ENCODE measurements around the gene RBM33.

Gene RBM33

DNA sequence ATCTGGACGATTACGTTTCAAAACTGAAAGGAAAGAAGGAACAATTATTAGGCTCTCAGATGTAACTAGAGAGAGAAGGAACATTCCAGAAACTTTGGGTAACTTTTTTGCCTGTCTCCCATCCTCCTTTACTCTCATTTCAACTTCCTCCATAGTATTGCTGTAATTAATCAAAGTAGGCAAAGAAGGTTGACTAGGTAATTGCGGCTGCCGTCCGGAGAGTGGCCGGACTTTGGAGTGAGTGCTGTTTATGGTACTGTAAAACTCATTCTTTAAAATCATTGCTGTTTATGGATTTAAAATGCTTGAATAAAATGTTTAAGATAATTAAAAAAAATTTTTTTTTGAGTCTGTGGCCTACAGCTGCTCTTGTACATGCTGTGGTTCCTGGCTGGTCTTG, 56.4 kb downstream of the RBM33 start:
- H3K36me3 ChIP-seq (replicated peaks in 1 of 2; ENCODE audit: control insufficient read depth in 2 of 2, insufficient read depth in 2 of 2, low read length in 2 of 2), result peaks cover 15 to 80% of the 10 kb centered on the region in 2 donors
- H3K9me3 ChIP-seq (replicated peaks in 1 of 2; ENCODE audit: control insufficient read depth in 2 of 2, insufficient read depth in 1 of 2, low read depth in 1 of 2, low read length in 2 of 2), result no peaks in the 10 kb centered on the region
- H2AK5ac ChIP-seq (ENCODE audit: low read depth, low read length), result no peak overlapping the region
- no peak overlapping the region for H3K9ac ChIP-seq (ENCODE audit: low read depth, low read length, poor library complexity)
- H3K18ac ChIP-seq (ENCODE audit: low read length), result no peak overlapping the region
- no peak overlapping the region for H3K23ac ChIP-seq (ENCODE audit: low read depth, low read length, poor library complexity)
- H2BK5ac ChIP-seq (ENCODE audit: low read length), result no peak overlapping the region
- no peak overlapping the region for H3K27ac ChIP-seq (replicated peaks; ENCODE audit: low read length)
- no peaks in the 10 kb centered on the region for H3K27me3 ChIP-seq (ENCODE audit: control insufficient read depth in 3 of 3, insufficient read depth in 3 of 3, low read depth in 1 of 3, low read length in 3 of 3)
- H2BK12ac ChIP-seq (ENCODE audit: low read length), result no peak overlapping the region
- H2BK120ac ChIP-seq (ENCODE audit: low read depth, low read length), result no peak overlapping the region
- H2BK15ac ChIP-seq (ENCODE audit: low read length), result no peak overlapping the region
- no peak overlapping the region for H4K8ac ChIP-seq (ENCODE audit: low read depth, low read length)
- no CpG with 5 or more reads among the region's 6 CpGs for WGBS, 2 donors (ENCODE audit: extremely low coverage in 2 of 2, insufficient read length in 2 of 2, insufficient replicate concordance in 1 of 2)
- H2AFZ ChIP-seq (ENCODE audit: low read length), result no peak overlapping the region
- H3K4me1 ChIP-seq (ENCODE audit: control insufficient read depth in 2 of 2, insufficient read depth in 1 of 2, low read depth in 1 of 2, low read length in 2 of 2), result peaks cover 0 to 3% of the 10 kb centered on the region in 2 donors
- H3K4ac ChIP-seq (ENCODE audit: low read length), result no peak overlapping the region
- H3K14ac ChIP-seq (ENCODE audit: low read length), result no peak overlapping the region
- H4K91ac ChIP-seq (ENCODE audit: low read depth, low read length, poor library complexity), result no peak overlapping the region
- no peaks in the 10 kb centered on the region for H3K79me1 ChIP-seq (ENCODE audit: low read depth, low read length)
- DNase-seq (ENCODE audit: low spot score), result no peak
- H3K4me2 ChIP-seq (ENCODE audit: insufficient read depth, low read length, poor library complexity, severe bottlenecking), result no peak overlapping the region
- no peak overlapping the region for H3K4me3 ChIP-seq (ENCODE audit: low read length in 2 of 2)

DNA sequence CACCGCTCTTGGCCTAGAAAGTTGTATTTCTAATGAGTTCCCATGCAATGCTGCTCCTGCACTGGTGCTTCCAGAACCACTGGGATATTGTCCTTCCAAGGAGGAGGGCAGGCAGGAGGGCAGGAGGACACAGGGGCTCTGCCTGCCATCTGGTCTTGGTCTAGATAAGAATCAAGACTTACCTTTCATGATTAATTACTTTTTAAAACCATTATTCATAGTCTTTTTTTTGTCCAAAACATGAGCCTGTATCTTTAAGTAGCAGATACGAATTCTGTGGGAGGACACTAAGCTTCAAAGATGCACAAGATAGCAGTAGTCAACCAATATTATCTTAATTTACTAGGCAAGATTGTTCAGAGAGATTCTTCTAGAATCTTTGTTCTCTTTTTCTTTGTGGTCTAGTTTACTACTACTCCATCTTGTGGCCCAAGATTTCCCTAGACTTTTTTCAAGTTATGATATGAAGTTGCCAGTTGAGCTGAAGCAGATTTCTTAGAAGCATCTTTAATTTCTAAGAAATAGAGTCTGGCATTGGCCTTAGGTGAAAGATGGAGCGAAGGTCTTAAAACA, 57.6 kb downstream of the RBM33 start:
- Histone ChIP-seq H2BK15ac (ENCODE audit: low read length) (no peak overlapping the region), H2AK5ac (ENCODE audit: low read depth, low read length) (no peak overlapping the region), H2BK12ac (ENCODE audit: low read length) (no peak overlapping the region), H3K14ac (ENCODE audit: low read length) (no peak overlapping the region), H3K4me3 (ENCODE audit: low read length in 2 of 2) (no peak overlapping the region), H3K4me1 (ENCODE audit: control insufficient read depth in 2 of 2, insufficient read depth in 1 of 2, low read depth in 1 of 2, low read length in 2 of 2) (peaks cover 0 to 3% of the 10 kb centered on the region in 2 donors), H3K18ac (ENCODE audit: low read length) (no peak overlapping the region), H3K36me3 (replicated peaks in 1 of 2; ENCODE audit: control insufficient read depth in 2 of 2, insufficient read depth in 2 of 2, low read length in 2 of 2) (peaks cover 19 to 87% of the 10 kb centered on the region in 2 donors), H3K23ac (ENCODE audit: low read depth, low read length, poor library complexity) (no peak overlapping the region), H2BK120ac (ENCODE audit: low read depth, low read length) (no peak overlapping the region), H4K91ac (ENCODE audit: low read depth, low read length, poor library complexity) (no peak overlapping the region), H3K9me3 (replicated peaks in 1 of 2; ENCODE audit: control insufficient read depth in 2 of 2, insufficient read depth in 1 of 2, low read depth in 1 of 2, low read length in 2 of 2) (no peaks in the 10 kb centered on the region), H3K9ac (ENCODE audit: low read depth, low read length, poor library complexity) (no peak overlapping the region), H3K27ac (replicated peaks; ENCODE audit: low read length) (no peak overlapping the region), H4K8ac (ENCODE audit: low read depth, low read length) (no peak overlapping the region), H2AFZ (ENCODE audit: low read length) (no peak overlapping the region), H3K27me3 (ENCODE audit: control insufficient read depth in 3 of 3, insufficient read depth in 3 of 3, low read depth in 1 of 3, low read length in 3 of 3) (no peaks in the 10 kb centered on the region), H3K4me2 (ENCODE audit: insufficient read depth, low read length, poor library complexity, severe bottlenecking) (no peak overlapping the region), H3K4ac (ENCODE audit: low read length) (no peak overlapping the region), H3K79me1 (ENCODE audit: low read depth, low read length) (no peaks in the 10 kb centered on the region), H2BK5ac (ENCODE audit: low read length) (no peak overlapping the region)
- no peak for DNase-seq (ENCODE audit: low spot score)
- no CpG with 5 or more reads among the region's 3 CpGs for WGBS, 2 donors (ENCODE audit: extremely low coverage in 2 of 2, insufficient read length in 2 of 2, insufficient replicate concordance in 1 of 2)

DNA sequence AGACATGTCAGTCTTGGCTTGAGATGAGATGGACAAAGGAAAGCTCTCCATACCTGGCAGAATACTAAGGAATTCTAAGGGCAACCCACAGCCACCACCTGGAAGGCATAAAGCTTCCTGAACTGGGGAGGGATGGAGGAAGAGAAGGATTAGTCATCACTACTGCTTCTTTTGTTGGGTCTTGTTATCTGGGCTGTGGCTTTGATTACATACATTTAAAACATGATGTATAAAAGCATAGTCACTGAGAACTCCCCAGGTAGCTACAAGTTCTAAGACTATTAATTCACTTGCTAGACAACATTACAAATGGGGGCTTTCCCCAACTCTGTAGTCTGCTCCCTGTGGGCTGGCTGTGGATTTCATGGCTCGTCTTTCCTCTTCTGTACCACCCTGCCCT, 58.2 kb downstream of the RBM33 start:
- H3K9ac ChIP-seq (ENCODE audit: low read depth, low read length, poor library complexity), result no peak overlapping the region
- no peak overlapping the region for H2AFZ ChIP-seq (ENCODE audit: low read length)
- H4K8ac ChIP-seq (ENCODE audit: low read depth, low read length), result no peak overlapping the region
- peaks cover 19 to 87% of the 10 kb centered on the region in 2 donors for H3K36me3 ChIP-seq (replicated peaks in 1 of 2; ENCODE audit: control insufficient read depth in 2 of 2, insufficient read depth in 2 of 2, low read length in 2 of 2)
- H2BK5ac ChIP-seq (ENCODE audit: low read length), result no peak overlapping the region
- H3K27ac ChIP-seq (replicated peaks; ENCODE audit: low read length), result no peak overlapping the region
- H3K9me3 ChIP-seq (replicated peaks in 1 of 2; ENCODE audit: control insufficient read depth in 2 of 2, insufficient read depth in 1 of 2, low read depth in 1 of 2, low read length in 2 of 2), result no peaks in the 10 kb centered on the region
- no peak overlapping the region for H4K91ac ChIP-seq (ENCODE audit: low read depth, low read length, poor library complexity)
- H3K4me2 ChIP-seq (ENCODE audit: insufficient read depth, low read length, poor library complexity, severe bottlenecking), result no peak overlapping the region
- no peak overlapping the region for H2BK15ac ChIP-seq (ENCODE audit: low read length)
- no peaks in the 10 kb centered on the region for H3K79me1 ChIP-seq (ENCODE audit: low read depth, low read length)
- peaks cover 0 to 3% of the 10 kb centered on the region in 2 donors for H3K4me1 ChIP-seq (ENCODE audit: control insufficient read depth in 2 of 2, insufficient read depth in 1 of 2, low read depth in 1 of 2, low read length in 2 of 2)
- H3K4me3 ChIP-seq (ENCODE audit: low read length in 2 of 2), result no peak overlapping the region
- no peak overlapping the region for H2BK12ac ChIP-seq (ENCODE audit: low read length)
- H3K27me3 ChIP-seq (ENCODE audit: control insufficient read depth in 3 of 3, insufficient read depth in 3 of 3, low read depth in 1 of 3, low read length in 3 of 3), result no peaks in the 10 kb centered on the region
- WGBS, 2 donors (ENCODE audit: extremely low coverage in 2 of 2, insufficient read length in 2 of 2, insufficient replicate concordance in 1 of 2), result no CpG with 5 or more reads among the region's 1 CpG
- H3K18ac ChIP-seq (ENCODE audit: low read length), result no peak overlapping the region
- H2AK5ac ChIP-seq (ENCODE audit: low read depth, low read length), result no peak overlapping the region
- DNase-seq (ENCODE audit: low spot score), result no peak
- H3K4ac ChIP-seq (ENCODE audit: low read length), result no peak overlapping the region
- H2BK120ac ChIP-seq (ENCODE audit: low read depth, low read length), result no peak overlapping the region
- H3K23ac ChIP-seq (ENCODE audit: low read depth, low read length, poor library complexity), result no peak overlapping the region
- H3K14ac ChIP-seq (ENCODE audit: low read length), result no peak overlapping the region

DNA sequence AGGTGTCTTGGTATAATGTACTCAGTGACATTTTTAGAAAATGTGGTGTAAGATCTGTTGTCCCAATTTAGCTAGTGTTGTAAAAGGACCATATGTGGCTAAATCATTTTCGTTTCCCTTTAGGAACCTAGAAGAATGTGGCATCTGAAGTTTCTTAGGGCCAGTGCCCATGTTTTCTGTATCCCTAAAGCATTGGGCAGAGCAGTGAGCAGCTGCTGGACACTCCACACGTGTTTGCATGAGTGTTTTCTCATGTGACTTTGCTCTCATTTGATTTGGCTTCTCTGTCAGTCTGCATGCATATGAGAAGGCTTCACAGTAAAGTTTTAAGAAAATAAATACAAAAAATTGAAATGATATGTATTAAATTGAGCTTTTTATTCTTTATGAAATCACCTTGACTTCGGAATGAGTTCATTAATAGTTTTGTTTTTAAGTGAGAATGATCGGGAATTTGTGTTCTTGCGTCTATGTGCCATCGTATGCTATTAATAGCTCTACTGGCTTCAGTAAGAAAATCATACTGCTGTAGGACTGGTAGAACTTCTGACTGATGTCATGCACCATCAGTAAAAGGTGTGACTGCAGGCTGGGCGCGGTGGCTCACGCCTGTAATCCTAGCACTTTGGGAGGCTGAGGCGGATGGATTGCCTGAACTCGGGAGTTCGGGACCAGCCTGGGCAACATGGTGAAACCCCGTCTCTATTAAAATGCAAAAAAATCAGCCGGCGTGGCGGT, 61.3 kb downstream of the RBM33 start:
- no peaks in the 10 kb centered on the region for H3K27me3 ChIP-seq (ENCODE audit: control insufficient read depth in 3 of 3, insufficient read depth in 3 of 3, low read depth in 1 of 3, low read length in 3 of 3)
- H3K9ac ChIP-seq (ENCODE audit: low read depth, low read length, poor library complexity), result no peak overlapping the region
- H2AFZ ChIP-seq (ENCODE audit: low read length), result no peak overlapping the region
- no peak overlapping the region for H2BK120ac ChIP-seq (ENCODE audit: low read depth, low read length)
- H3K18ac ChIP-seq (ENCODE audit: low read length), result no peak overlapping the region
- no peak overlapping the region for H3K14ac ChIP-seq (ENCODE audit: low read length)
- H2BK12ac ChIP-seq (ENCODE audit: low read length), result no peak overlapping the region
- no peak overlapping the region for H4K91ac ChIP-seq (ENCODE audit: low read depth, low read length, poor library complexity)
- no peaks in the 10 kb centered on the region for H3K9me3 ChIP-seq (replicated peaks in 1 of 2; ENCODE audit: control insufficient read depth in 2 of 2, insufficient read depth in 1 of 2, low read depth in 1 of 2, low read length in 2 of 2)
- H3K4me2 ChIP-seq (ENCODE audit: insufficient read depth, low read length, poor library complexity, severe bottlenecking), result no peak overlapping the region
- H3K27ac ChIP-seq (replicated peaks; ENCODE audit: low read length), result no peak overlapping the region
- H3K23ac ChIP-seq (ENCODE audit: low read depth, low read length, poor library complexity), result no peak overlapping the region
- no CpG with 5 or more reads among the region's 16 CpGs for WGBS, 2 donors (ENCODE audit: extremely low coverage in 2 of 2, insufficient read length in 2 of 2, insufficient replicate concordance in 1 of 2)
- H3K4me3 ChIP-seq (ENCODE audit: low read length in 2 of 2), result no peak overlapping the region
- no peaks in the 10 kb centered on the region for H3K4me1 ChIP-seq (ENCODE audit: control insufficient read depth in 2 of 2, insufficient read depth in 1 of 2, low read depth in 1 of 2, low read length in 2 of 2)
- H2BK5ac ChIP-seq (ENCODE audit: low read length), result no peak overlapping the region
- H4K8ac ChIP-seq (ENCODE audit: low read depth, low read length), result no peak overlapping the region
- H3K79me1 ChIP-seq (ENCODE audit: low read depth, low read length), result no peaks in the 10 kb centered on the region
- peaks cover 33 to 100% of the 10 kb centered on the region in 2 donors for H3K36me3 ChIP-seq (replicated peaks in 1 of 2; ENCODE audit: control insufficient read depth in 2 of 2, insufficient read depth in 2 of 2, low read length in 2 of 2)
- H2AK5ac ChIP-seq (ENCODE audit: low read depth, low read length), result no peak overlapping the region
- no peak overlapping the region for H3K4ac ChIP-seq (ENCODE audit: low read length)
- DNase-seq (ENCODE audit: low spot score), result no peak
- H2BK15ac ChIP-seq (ENCODE audit: low read length), result no peak overlapping the region
